Measurements from ENCODE around the gene CEP55.

GRCh38 chr10:93454146-93454545 is 42.3 kb upstream of the CEP55 start:
- TF ChIP-seq CTCF (IDR thresholded peaks at IDR 0.05) (no peak), POLR2A (IDR thresholded peaks at IDR 0.05) (no peak), EP300 (IDR thresholded peaks at IDR 0.05) (no peak)

Measured in sigmoid colon (tissue), 4 donors.